AG10803 (cell line): ENCODE results near the gene GALNT10.

Experiments used
- DNase-seq: peaks from one replicate; pipeline ENCODE4 v3.0.0; 2010; ENCODE audit warnings: low read depth
- H3K4me3 ChIP-seq: 2 replicates; pipeline ENCODE4 v1.5.1; 2011; ENCODE audit warnings: mild to moderate bottlenecking, low read length, control low read depth
- CTCF ChIP-seq: conservative IDR thresholded peaks from 2 replicates; pipeline ENCODE4 v1.5.1; 2011; ENCODE audit warnings: mild to moderate bottlenecking, low read length, control low read depth, inconsistent platforms

GALNT10 gene

GRCh38 chr5:154375329-154376008 is 184.9 kb downstream of the GALNT10 start:
- H3K4me3 ChIP-seq: no peak overlapping the region
- TF ChIP-seq CTCF: no peak
- DNase-seq: peak; percentile 60

GRCh38 chr5:154376481-154376880 is 185.9 kb downstream of the GALNT10 start:
- no peak for DNase-seq
- H3K4me3 ChIP-seq: no peak overlapping the region
- TF ChIP-seq CTCF: no peak

GRCh38 chr5:154377754-154378533 is 187.4 kb downstream of the GALNT10 start:
- no peak overlapping the region for H3K4me3 ChIP-seq
- no peak for DNase-seq
- no peak for TF ChIP-seq CTCF

GRCh38 chr5:154380263-154380662 is 189.7 kb downstream of the GALNT10 start:
- no peak overlapping the region for H3K4me3 ChIP-seq
- TF ChIP-seq CTCF: no peak
- no peak for DNase-seq

- no peak for TF ChIP-seq CTCF
- H3K4me3 ChIP-seq: no peak overlapping the region
- no peak for DNase-seq
Observed at GRCh38 chr5:154384480-154385235, 194.1 kb downstream of the GALNT10 start.

GRCh38 chr5:154385236-154385512 is 194.6 kb downstream of the GALNT10 start:
- H3K4me3 ChIP-seq: no peak overlapping the region
- no peak for DNase-seq
- TF ChIP-seq CTCF: no peak
